ENCODE data around the gene PLEK.

The PLEK gene

DNA sequence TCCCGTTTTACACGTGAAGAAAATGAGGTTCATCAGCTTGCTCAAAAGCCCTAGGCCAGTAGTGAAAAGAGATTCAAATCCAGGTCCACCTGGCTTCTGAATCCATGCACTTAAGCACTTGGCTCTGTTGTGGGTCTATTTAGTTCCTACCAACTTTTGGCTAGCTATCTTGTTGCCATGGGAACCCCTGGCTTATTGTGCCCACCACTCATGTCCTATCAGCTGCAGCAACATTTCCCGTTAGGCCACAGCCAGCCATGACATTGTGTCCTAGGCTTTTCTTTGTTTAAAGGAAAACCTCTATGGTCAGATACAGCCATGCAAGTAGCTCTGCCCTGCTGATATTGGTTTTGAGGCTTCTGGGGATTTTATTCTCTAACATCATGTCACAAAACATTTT, 49.8 kb downstream of the PLEK start:
- DNase-seq (ENCODE audit: low read depth in 2 of 2), result no peak

DNA sequence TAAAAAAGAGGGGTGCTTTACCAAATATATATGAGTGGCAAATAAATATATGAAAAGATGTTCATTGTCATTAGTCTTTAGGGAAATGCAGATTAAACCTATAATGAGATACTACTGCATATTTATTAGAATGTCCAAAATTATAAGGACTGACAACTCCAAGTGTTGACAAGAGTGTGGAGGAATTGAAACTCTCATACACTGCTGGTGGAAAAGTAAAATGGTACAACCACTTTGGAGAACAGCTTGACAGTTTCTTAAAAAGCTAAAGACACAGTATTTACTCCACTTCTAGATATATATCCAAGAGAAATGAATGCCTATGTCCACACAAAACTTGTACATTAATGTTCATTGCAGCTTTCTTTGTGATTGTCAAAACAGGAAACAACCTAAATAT, 50.4 kb downstream of the PLEK start:
- DNase-seq (ENCODE audit: low read depth in 2 of 2), result no peak

DNA sequence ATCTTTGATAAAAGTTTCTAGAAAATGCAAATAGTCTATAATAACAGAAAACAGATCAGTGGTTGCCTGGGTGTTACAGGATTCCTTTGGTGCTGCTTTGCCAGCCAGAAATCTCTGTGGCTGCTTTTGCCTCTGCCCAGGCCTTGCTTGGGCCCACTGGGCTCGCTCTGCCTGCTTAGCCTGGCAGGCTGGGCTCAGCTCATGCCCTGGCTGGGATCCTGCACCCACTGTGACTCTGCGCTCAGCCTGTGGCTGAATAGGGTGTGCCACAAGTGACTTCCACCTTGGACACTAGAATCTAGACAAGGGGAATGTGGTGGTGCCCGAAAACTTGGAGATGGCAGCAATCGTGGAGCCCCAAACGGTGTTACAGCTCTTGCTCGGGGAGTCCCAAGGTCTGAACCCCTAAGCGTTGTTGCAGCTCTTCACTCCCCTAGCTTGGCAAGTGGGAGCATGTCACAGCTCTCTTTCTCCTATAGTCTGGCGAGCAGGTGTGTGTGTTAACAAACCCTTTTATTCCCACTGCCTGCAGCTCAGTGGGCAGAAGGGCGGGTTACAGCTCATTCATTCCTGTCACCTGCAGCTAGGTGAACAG, 51.1 kb downstream of the PLEK start:
- no peak for DNase-seq (ENCODE audit: low read depth in 2 of 2)

DNA sequence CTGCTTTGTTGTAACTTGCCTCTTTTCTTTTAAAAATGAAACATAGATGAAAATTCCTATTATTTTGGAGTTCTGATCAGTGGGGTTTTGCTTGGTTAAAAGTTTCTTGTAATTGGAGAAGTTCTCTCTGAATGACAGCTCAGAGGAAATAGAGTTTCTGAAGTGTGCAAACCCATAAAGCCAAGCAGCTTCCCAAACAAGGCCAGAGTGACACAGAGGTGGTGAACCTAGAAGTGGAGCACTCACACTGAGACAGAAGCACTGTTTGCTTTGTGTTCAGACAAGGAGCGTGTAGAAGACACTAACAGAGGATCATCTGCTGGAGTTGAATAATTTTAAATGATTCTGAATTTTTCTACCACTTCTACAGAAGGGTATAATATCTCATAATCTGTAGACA, 52.8 kb downstream of the PLEK start:
- no peak for DNase-seq (ENCODE audit: low read depth in 2 of 2)

DNA sequence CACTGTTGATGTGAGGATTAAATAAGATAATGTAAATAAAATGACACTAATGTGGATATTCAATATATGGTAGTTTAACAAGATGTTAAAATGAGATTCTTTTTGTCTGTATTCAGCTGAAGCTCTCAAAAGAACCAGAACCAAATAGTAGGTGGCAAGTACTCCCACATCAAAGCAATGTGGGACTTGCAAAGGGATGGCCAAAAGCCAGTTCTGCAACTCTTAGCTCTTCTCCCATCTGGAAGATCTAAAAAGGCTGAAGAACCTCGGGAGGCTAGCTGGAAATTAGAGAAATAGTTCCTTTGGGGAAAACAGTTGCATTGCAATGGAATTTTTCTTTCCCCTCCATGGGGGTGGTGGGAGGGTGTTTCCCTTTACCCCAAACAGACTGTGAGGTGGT, 53.3 kb downstream of the PLEK start:
- DNase-seq (ENCODE audit: low read depth in 2 of 2), result no peak

DNA sequence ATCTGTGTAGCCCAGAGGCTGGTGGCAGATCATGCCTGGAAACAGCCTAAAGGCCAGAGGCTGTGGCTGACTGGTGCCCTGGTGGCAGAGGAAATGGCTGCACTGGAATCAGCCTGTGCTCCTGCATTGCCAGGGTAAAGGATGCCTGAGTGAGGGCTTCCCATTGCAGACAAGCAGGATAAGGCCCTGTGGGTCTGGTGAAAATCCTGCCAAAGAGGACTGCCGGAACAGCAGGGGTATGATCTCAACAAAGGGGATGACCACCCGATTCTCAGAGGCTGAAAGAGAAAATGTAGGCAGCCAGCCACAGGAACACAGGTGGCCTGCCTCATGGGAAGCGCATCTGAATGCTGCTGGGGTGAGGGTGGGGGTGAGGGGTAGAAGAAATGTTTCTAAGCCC, 53.8 kb downstream of the PLEK start:
- no peak for DNase-seq (ENCODE audit: low read depth in 2 of 2)

DNA sequence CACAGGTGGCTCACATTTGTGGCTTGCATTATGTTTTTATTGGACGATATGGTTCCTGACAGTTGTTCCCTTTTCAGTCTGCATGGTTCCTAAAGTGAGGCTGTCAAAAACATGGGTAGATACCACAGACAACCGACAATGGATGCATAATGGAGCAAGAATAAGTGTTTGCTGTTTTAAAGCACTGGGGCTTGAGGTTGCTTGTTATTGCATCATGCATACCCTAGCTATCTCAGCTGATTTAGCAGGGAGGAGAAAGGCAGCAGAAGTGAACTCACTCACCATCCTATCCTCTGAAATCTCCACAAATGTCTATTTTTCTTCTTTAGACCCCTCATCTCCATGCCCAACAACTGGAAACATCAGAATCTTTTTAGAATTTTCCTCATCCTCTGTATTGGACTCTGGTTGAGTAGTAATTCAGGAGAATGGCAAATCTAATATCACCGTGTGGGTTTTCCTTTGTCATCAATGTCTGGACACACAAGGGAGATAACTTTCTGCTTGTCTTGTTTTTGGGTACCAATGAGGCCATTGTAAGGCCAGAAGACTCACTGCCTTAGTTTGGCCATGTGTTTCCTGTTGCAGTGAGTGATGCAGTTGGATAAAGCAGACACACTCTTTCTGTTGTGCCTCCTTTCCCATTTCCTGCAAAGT, 55.3 kb downstream of the PLEK start:
- no peak for DNase-seq (ENCODE audit: low read depth in 2 of 2)

DNA sequence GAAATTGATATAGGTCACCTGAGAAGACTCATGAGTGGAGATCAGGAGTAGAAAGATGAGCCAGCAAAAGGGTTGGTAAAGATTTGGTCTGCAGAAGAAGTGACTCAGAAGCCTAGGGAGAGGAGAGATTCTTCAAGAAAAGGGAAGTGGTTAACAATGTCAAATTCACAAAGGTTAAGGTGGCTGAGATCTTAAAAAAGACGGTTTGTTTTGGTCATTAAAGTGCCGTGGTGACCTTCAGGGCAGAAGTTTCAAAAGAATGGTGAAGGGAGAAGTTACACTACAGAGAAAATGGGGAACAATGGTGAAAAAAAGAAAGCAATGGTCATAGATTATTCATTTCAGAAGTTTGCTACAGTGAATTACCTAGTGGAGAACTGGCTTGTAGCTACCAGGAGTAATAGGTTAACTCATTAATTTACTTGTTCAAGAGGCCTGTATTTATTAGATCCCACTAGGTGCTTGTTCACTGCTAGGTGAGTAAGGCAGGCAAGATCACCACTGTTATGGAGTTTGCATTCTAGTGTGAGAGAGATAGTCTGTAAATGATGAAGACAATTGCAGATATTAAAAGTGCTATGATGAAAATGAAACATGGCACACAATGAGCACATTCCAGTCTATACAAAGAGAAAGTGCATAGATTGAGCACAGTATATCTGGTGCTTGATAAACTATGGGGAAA, 59.0 kb downstream of the PLEK start:
- DNase-seq (ENCODE audit: low read depth in 2 of 2), result no peak

DNA sequence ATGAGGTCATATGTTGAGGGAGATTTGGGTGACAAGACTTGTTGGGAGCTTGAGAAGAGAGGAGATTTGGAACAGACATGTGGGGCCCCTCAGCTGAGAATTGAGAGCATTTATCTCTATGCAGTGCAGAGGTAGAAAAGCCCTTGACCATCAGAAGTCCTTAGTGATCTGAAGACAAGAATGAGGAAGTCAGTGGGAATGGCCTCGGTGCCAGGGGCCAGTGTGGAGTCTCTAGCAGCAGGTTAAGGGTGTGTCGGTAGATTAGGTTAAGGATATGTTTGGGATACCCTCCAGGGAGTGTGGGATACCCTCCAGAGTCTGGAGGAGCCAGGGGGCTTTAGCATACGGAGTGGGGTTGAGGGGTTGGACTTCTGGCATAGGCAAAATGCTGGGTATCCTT, 60.4 kb downstream of the PLEK start:
- DNase-seq (ENCODE audit: low read depth in 2 of 2), result no peak

DNA sequence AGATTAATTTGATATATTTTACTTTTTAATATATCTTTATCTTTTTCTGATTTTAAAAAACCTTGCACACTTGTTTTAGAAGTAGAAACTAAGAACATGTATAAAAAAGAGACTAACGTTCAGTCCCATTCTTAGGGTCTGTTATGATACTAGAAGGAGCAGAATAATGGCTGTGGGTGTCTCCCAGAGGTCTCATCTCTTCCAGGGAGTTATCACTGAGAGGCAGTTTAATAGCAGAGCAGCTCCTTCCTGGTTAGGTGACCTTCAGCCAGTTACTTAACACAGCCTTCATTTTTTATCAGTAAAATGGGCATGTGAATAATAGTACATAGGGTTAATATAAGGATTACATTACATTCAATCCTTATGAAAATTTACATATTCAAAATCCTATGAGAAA, 61.4 kb downstream of the PLEK start:
- DNase-seq (ENCODE audit: low read depth in 2 of 2), result no peak

DNA sequence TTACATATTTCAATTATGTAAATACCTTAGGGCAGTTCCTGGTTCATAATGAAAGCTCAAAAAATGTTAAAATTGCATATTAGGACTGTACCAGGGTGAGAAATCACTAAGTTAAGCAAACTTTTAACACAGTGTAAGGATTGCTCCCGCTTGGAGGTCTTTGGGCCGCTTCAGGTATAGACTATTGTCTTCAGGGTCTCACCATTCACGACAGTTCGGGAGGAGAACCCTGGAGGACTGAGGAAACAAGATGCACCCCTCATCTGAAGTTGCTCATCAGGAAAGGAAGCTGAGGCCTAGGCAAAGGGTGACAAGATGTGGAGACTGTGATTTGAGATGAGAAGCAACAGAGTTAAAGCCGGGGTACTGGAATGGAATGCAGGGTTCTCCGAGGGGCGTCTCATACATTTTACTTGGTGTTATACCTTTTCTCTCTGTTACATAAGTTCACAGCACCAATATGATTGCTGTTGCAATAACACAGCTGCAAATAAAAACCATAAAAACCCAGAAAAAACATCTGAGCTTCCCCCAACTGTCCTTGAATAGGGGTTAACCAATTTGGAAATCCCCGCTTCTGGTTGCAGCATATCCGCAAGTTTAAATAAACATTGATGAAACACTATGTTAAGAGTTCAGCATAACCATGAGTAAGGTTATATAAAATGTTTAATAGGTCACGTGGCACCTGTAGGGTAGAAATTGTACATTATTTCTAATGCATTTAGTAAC, 61.9 kb downstream of the PLEK start:
- no peak for DNase-seq (ENCODE audit: low read depth in 2 of 2)

DNA sequence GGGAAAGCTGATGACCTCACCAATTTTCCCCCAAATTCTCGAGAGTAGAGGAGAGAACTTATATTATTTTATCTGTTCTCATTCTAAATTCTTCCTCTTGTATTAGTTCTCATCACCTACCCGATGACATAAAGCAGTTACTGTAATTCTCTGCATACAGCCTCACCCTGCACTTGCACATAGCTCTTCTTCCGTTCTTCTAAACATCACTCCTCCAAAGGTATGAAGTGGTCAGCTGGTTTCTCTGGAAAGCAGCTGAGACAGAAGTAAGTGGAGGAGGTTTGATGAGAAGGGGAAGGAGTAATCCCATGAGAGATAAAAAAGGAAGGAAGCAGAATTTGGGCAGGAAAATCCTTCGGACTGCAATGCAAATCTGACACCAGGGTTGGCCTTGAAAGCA, 63.0 kb downstream of the PLEK start:
- DNase-seq (ENCODE audit: low read depth in 2 of 2), result no peak

DNA sequence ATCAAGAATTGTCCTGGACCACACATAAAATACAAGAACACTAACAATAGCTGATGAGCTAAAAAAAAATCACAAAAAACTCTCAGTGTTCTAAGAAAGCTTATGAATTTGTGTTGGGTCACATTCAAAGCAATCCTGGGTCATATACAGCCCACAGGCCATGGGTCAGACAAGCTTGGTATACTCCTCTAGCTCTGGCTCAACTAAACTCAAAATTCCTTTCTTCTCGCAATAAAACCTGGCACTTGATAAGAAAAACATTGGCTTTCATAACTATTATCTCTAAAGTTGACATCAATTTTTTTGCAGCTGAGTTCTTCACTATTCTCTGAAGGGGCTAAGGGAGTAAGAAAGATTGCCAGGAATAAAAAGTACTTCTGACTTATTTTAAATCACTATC, 63.7 kb downstream of the PLEK start:
- no peak for DNase-seq (ENCODE audit: low read depth in 2 of 2)

DNA sequence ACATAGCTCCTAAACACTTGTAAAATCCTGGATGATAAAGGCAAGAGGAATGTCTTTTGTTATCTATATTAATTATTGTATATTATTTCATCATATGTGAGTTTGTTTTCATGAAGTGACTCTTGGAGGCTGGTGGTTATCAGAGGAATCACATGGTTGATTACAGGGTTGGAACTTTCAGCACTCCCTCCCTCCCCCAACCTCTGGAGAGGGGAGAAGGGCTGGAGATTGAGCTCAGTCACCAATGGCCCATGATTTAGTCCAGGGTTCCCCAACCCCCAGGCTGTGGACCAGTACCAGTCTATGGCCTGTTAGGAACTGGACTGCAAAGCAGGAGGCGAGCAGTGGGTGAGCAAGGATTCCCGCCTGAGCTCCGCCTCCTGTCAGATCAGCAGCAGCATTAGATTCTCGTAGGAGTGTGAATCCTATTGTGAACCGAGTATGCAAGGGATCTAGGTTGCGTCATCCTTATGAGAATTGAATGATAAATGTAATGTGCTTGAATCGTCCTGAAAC, 64.3 kb downstream of the PLEK start:
- no peak for DNase-seq (ENCODE audit: low read depth in 2 of 2)

DNA sequence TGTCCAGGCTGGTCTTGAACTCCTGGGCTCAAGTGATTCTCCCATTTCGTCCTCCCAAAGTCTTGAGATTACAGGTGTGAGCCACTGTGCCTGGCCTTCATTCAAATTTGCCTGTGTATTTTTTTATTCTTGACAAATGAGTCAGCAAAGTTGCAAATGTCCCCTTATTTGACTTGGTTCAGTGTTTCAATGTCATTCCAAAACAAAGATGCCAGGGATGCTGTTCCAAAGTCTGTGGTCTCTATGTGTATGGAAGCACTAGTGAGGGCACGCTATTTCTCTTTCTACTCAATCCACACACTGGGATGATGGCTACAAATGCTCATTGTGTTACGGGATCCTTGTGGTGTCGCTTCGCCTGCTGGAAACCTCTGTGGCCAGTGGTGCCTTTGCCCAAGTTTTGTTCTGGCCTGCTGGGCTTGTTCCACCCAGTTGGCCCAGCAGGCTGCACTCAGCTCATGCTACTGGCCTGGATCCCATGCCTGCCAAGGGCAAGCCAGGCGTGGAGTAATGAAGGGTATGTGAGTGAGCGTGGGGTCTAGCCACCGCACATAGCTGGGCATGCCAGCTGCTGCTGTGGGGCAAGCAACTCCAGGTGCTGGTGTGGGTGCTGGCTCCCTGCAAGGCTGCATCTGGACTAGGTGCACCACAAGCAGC, 66.4 kb downstream of the PLEK start:
- no peak for DNase-seq (ENCODE audit: low read depth in 2 of 2)

DNA sequence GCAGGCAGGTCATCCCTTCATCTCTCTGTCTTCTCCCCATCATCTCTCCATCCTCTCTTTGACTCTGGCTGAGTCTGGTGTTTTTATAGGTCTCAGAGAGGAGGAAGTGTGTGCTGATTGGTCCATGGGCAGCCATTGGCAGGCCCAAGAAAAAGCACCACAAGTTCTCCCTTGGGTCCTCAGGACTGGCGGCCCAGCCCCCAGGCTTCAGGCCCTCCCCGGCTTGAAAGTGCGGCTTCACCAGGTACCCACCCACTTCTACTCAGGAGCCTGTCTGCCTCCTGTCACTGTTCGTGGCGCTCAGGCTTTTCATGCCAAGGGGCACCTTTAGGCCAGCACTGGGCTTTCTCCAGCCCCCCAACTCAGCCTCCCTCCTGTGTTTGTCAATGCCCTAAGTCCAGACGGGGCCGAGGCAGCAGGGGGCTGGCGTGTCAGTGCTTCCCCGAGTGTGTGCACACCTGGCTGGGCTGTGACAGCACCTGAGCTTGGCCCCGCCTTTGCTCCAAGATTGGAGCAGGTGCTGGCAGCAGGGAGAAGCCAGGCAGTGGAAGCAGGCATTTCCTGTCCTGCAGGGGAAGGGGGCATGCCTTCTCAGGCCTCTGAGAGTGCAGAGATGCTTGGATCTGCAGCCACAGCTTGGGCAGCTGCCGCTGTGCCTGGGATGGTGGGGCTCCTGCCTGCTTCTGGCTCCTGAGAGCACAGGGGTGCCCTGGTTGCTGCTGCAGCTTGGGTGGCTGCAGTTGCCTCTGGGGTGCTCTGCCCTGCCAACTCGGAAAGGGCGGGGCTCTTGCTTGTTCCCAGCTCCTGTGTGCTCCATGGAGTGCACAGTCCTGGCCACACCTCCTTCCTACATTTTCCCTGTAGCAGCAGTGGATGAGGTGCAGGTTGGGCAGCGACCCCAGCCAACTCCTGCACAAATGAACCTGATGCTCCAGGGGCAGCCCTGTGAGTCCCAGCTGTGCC, 67.9 kb downstream of the PLEK start:
- DNase-seq (ENCODE audit: low read depth in 2 of 2), result no peak

DNA sequence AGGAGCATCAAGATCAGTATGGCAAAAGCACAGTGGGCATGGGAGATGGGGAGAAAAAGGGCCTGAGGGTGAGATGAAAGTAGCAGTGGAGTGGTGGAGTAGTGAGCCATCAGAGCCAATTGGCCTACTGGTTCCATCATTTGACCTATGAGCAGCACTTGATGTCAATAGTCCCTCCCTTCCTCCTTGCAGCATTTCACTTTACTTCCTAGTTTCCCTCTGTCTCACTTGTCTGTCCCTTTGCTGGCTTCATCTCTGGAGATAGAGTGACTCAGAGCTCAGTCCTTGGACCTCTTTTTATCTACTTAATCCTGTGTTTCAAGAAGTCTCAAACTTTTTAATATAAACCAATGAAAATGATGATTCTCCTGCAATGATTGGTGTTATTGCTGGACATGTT, 69.9 kb downstream of the PLEK start:
- DNase-seq (ENCODE audit: low read depth in 2 of 2), result no peak

DNA sequence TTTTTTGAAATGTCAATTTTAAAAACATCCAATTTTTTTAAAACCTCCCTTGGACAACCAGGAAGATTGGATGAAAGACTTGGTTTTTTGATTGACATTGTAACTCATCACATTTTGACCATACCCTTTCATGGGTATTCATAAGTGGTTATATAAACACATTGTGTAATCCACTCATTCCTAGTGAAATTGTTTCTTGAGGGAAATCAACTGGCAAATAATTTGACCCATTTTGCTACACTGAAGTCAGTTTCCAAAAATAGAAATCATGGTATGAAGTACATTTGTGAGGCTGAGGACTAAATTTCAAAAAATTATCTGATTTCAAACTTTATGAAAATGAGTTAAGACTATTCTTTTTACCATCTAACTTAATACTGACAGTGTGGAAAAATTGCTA, 70.5 kb downstream of the PLEK start:
- no peak for DNase-seq (ENCODE audit: low read depth in 2 of 2)

DNA sequence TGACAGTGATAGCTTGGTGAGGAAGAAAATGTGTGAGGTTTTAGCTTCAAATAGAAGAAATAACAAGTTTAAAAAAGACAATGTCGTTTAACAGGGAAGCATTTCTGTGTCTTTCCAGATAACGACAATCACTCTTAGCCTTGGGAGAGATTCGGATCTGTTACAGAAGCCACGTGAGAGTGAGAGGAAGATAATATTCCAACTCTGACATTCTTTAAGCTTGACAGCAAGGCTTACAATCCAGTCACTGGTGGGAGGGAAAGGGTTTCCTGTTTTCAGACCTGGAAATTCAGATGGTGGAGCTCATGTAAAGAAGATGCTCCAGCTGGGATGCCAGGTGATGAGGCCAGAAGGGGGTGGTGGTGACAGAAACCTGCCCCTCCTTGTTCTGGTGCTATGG, 71.2 kb downstream of the PLEK start:
- no peak for DNase-seq (ENCODE audit: low read depth in 2 of 2)

DNA sequence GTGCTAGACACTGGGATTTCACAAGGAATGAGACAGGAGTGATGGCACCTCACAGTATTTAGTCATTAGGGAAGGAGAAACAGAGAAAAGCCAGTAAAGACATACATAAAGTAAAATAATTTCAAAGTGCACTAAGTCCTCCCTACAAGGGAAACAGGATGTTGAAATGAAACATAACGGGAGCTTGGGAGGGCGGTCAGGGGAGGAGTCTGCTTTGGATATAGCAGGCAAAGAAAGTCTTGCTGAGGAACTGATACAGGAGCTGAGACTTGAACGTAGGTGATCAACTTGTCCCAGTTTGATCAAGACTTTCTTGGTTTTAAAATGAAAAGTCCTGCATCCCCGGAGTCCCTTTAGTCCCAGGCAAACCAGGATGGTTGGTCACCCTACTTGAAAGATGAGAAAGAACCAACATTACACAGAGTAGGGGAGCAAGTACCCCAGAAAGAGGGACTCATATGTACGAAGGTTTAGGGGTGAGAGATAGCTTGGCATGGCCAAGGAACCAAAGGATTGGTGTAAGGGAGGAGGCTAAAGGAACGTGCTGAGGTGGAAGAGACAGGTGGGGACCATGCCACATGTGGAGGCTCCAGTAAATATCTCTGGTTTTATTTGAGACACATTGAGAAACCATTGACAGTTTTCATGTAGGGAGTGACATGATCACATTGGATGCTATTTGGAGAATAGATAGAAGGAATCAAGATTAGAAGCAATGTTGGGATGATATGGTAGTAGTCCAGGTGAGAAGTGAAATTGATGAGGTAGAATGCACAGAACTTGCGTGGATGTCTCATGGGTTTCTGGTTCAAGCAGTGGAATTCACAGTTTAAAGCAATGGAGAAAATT, 73.6 kb downstream of the PLEK start:
- no peak for DNase-seq (ENCODE audit: low read depth in 2 of 2)
